HG02610 (cell line): ENCODE measurements around the gene PRSS38.

Source experiments
- ATAC-seq: cut with Tn5 transposase; IDR thresholded peaks from one replicate; pipeline ENCODE4 v1.9.1; 2021; ENCODE audit warnings: mild to moderate bottlenecking, moderate library complexity; ENCODE audit not compliant: unreplicated experiment

PRSS38 gene

DNA sequence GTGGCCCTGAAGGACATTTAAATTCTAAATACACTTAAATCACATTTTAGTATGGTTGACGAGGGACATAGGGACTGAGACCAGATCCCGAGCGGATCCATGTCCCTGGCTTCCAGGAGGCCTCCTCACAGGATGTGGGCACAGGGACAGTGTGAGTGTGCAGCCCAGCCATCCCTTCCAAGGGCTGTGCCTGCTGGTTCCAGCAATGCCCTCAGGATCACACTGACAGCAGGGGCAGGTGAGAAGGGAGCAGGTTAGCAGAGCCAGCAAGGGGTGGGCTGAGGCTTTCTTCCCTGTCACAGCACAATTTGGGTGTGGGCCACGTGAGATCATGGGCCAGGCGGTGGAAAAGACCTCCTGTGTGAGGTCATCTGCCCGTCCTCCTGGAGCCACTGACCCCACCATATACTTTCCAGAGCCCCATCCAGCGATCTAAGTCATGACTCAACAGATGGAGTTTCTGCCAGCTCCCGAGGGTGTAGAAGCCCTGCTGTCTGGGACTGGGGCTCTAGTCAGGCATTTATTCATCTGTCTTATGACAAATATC is 37.0 kb upstream of the PRSS38 start:
- ATAC-seq, result no peak

DNA sequence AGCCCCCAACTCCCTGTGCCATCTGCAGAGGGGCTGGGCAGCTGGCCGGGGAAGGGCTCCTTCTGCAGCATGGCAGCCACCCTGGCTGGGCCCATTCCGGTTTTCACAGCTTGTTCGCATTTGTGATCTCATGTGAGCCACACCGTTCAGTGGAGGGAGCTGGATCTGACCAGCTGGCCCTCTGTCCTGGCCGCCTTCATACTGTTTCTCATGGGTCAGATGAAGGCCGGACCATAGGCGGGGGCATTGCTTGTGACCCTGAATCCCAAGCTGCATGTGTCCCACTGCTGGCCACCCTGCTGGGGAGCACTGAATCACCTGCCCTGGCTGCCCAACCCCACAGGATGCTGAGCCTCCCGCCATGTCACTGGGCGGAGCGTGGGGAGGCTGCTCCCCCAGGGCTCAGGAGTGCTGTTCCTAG is 36.4 kb upstream of the PRSS38 start:
- ATAC-seq, result no peak

DNA sequence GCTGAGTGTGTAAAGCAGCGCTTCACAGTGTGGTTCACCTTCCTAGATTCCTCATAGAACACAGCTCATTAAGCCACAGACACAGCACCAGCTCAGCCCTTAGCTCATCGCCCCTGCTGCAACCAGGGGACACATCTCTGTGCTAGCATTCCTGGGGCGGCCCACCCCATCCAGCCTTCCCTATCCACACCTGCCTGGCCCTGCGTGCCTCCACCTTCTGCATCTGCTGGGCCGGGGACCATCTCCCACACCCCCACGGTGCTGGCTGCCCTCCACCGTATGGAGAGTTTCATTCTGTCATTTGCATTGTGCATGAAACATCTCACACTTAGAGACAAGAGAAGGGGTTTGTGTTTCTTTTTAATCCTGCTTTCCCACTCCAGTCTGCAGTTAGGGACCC is 35.8 kb upstream of the PRSS38 start:
- no peak for ATAC-seq

DNA sequence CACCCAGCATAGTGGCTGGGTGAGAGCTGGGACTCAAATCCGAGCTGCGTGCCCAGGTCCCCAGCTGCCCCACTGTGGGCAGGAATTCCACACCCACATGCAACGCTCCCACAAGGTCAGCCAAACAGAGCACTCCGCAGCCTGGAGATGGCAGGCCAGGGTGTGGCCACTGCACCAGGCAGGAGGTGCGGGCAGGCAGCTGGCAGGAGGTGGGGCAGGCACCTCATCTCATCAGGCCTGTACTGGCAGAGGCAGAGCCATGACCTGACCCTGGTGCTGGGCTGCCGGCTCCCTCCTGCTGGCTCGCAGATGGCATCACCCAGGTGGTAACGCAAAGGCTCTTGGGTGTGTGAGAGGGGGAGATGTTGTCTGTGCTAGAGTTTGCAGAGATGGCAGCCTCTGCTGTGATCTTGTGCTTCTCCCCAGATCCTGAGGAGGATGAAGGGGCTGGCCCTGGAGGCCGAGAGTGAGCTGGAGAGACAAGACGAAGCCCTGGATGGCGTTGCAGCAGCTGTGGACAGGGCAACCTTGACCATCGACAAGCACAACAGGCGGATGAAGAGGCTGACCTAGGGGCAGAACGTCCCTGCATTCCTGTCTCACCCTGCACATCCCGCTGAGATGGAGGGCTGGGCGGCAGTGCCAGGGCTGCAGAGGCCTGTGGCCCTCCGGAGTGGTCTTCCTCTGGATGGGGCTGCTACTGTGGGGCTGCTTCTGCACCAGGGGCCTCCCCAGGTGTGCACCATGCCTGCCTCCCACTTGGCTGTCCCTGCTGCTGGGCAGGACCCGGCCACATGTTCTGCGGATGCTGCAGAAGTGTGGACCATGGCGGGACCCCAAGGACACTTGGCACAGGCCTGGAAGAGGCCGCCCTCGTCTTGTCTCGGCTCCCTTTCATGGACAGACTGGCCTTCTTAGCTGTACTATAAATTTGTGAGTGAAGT is 35.1 kb upstream of the PRSS38 start:
- no peak for ATAC-seq

DNA sequence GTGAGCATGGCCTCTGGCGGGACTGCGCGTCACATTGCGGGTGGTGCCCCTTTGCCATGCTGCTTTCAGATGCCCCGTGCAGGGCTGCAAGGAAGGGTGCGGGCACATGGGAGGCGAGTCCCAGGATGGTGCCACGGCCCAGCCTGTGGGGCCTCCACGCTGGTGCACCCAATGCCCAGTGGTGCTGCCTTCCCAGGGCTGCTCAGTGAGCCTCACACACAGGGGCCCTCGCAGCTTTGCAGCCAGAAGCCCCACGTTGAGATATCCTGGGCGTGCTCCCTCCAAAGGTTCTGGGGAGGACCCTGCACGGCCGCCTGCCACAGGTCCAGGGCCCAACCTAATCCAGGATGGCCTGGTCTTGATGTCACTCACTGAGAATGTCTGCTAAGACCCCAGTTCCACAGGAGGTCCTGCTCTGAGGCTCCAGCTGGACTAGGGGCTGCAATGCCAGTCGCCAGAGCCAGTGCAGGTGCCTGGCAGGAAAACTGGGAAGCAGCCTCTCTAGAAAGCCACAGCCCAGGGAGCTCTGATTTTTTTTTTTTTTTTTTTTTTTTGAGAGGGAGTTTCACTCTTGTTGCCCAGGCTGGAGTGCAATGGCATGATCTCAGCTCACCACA is 34.1 kb upstream of the PRSS38 start:
- ATAC-seq, result no peak

DNA sequence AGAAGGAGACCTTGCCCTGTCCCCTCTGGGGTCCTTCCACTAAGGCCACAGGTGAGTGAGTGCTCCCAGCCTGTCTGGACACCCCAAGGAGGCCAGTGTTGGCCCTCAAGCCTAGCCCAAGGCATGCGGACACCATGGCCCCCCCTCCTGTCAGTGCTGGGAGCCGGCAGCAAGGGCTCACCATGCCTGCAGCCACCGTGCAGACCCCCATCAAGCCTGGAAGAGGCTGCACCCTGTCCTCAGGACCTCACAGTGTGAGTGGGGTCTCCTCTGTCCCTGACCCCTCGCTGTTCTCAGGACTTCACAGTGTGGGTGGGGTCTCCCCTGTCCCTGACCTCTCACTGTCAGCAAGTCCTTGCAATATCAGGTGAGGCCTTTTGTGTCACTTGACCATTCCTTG is 33.2 kb upstream of the PRSS38 start:
- ATAC-seq, result no peak

DNA sequence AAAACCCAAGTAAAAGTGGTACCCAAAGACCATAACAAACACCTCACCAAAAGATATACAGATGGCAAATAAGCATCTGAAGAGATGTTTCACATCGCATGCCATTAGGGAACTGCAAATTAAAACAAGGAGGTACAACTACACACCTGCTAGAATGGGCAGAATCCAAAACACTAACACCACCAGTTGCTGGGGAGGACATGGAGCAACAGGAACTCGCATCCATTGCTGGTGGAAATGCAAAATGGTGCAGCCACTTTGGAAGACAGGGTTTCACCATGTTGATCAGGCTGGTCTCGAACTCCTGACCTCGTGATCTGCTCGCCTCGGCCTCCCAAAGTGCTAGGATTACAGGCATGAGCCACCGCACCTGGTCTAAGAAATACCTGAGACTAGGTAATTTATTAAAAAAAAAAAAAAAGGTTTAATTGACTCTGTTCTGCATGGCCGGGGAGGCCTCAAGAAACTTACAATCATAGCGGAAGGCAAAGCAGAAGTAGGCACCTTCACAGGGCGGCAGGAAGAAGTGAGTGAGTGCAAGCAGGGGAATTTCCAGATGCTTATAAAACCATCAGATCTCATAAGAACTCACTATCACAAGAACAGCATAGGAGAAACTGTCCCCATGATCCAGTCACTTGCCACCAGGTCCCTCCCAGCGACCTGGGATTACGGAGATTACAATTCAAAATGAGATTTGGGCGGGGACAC is 30.2 kb upstream of the PRSS38 start:
- no peak for ATAC-seq

DNA sequence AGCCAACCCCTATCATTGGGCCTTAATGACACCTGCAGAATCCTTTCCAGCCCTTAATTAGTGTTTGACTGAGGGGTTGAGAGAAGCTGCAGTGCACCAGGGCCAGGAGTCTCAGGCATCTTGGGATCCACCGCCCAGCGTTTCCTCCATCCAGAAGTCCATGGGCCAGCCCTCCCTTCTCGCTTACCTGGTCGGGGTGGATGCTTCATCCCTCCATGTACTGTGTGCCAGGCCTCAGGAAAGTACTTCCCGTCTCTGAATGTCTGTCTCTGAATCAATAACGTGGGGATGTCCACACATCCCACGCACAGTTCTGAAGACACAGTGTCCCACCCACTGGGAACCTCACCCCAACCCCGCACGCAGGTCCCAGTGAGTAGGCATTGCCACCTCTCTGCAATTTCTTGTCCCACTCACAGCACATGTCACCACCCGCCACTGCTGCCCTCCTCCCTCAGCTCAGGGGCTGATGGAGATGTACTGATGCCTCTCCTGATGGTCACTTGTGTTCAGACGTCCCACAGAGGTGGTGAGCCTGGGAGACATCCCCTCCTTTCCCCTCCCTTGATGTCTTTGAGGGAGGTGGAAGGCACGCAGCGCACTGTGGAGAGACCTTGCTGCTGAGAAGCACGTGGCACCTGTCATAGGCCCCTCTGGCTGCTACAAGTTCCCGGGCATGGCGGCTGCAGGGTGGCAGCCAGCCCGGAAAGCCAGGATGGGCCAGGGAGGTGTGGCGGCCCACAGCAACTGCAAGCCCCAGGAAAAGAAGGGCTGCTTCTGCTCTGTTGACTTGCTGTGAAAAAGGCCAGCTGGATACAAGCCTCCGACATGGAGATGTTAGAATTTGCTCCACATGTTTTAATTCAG is 29.4 kb upstream of the PRSS38 start:
- no peak for ATAC-seq

DNA sequence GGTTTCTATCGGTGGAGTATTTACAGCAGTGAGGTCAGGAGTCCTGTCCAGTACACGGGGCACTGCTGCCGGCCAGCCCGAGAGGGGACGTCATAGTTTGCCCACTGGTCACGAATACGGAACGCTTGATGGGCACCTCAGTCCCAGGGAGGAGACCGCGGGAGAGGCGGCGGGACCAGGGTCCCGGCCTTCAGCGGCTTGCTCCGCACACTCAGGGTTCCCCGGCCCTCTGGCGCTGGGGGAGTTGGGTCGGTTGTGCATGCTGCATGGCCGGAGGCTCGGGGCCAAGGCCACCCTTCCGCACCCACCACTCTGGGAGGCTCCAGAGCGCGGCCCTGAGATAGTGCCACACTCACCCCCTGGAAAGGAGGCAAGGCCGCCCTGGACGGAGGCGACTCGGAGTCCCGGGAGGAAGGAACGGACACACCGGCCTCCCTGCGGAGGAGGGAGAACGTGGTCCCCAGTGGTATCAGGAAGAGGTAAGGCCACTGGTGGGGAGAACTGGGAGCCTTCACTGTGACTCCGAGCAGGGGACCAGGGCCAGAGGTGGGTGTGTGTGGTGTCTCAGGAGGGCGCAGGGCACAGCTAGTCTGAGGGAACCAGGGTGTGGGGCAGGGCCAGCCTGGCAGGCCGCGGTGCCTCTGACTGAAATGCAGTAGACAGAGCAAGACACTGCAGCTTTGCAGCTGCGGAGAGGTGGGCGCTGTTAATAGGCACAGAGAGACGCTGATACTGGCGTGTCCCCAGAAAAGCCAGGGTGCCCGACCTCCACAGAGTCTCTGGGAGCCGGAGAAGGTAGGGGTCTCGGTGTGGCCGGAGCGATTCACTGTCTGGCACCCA is 28.6 kb upstream of the PRSS38 start:
- ATAC-seq, result peak; percentile 0

DNA sequence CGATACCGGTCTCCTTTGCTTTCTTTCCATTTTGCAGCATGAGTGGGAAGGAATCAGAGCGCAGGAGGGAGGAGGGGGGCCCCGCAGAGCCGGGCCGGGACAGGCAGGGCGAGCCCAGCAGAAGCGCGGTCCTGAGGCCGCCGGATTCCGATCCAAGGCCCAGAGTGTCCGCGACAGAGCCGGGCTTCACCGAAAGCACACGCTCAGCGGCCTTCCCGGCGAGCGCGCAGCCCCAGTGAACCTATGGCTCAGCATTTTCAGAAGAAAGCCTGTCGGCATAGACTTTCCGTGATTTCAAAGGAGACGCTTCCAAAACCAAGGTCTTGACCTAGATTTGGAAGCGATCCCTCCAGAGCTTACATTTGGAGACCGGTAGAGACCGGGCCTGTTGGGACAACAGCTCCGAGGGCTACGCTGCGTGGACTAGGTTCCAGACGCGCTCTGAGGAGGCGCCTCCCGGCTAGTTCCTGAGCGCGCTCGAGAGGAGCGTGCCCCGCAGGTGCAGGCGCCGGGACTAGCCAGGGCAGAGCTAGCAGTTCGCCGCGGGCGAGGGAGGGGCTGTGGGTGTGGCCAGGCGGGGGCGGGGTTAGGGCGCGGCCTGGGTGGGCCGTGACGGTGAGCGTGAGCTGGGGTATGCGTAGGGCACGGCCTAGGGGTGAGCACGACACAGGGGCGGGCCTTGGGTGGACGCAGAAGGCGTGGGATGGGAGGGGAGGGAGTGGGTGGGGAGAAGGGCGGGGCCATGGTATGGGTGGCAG is 27.8 kb upstream of the PRSS38 start:
- ATAC-seq, result peak; percentile 96

DNA sequence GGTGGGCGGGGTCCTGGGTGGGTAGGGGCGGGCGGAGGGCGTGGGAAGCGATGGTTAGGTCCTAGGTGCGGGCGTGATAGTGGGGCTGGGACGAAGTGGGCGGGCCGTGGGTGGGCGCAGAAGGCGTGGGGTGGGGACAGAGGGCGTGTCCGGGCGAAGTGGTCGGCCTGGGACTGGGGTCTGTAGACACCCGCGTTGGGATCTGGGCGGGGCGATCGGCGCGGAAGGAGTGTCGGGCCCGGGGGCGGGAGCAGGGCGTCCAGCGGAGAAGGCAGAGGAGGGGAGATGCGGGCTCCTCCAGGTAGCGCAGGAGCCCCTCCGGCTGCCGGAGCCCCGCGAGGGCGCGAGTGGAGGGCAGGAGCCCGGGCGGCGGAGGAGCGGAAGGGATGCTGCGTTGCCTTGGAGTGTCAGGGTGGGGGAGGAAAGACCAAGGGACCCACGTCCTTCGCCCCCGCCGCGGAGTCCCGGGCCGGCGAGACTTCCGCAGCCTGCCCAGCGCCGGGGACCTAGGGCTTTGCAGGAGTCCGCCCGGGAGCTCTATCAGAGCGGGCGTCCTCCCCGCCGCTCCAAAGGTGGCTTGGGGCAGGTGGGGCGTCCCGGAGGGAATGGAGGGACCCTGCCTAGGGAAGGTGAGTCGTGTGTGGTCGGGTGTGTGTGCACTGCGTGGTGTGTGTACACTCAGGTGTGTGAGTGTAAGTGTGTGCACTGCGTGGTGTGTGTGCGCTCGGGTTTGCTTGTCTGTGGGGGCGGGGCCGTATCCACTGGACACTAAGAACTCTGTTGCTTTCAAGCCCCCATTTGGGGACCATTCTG is 27.0 kb upstream of the PRSS38 start:
- peak; percentile 49 for ATAC-seq

DNA sequence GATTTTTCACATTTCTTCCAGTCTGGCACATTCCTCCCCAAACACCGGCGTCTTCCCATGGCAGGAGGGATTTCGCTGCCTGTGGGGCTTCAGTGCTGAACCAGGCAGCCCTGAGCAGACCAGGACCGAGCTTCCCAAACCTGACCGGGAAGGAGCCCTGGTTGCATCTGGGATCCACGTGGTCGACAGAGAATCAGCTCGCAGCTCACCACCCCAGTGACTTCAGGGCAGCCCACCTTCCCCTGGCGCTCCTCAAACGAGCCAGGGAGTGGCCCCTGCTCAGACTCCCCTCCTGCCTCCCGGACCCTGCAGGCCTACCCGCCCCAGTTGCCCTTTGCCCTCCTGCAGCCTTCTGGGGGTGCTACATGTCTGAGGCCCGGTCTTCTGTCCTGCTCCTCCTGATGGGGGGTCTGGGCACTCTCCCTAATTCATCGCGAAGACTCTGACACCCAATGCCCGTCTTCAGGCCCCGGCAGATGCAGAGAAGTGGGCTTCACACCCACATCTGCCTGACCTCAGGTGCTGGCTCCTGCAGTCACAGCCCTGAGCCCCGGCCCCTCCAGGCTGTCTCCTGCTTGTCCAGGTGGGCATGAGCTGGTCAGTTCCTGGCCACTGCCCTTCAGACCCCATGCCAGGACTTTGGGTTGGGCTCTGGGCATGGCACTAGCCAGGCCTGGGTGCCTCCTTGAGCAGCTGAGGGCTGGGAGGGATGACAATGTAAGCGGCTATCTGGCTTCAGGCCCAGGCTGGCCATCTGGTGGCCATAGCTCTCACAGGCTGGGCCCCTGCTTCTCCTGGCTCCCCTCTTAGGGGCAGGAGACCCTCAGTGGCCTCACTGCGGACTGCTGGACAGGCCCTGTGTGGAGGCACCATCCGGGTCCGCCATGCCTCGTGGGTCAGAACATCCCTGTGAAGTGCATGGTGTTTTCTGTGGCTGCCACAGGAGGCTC is 26.1 kb upstream of the PRSS38 start:
- ATAC-seq, result no peak

DNA sequence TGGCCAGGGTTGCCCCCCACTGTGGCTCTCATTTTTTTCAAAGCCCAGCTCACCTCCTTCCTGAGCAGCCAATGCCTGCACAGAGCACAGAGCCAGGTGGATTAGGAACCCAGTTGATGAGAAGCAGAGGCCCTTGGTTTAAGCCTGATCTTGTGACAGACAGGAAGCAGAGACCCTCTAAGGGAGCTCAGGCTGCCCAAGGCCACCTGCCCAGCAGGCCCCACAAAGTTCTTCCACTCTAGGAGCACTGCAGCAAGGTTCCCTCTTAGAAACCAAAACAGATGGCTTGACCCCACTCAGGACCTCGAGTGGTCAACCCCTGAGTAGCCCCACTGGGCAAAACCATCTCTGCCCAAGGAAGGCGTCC is 25.5 kb upstream of the PRSS38 start:
- ATAC-seq, result no peak

DNA sequence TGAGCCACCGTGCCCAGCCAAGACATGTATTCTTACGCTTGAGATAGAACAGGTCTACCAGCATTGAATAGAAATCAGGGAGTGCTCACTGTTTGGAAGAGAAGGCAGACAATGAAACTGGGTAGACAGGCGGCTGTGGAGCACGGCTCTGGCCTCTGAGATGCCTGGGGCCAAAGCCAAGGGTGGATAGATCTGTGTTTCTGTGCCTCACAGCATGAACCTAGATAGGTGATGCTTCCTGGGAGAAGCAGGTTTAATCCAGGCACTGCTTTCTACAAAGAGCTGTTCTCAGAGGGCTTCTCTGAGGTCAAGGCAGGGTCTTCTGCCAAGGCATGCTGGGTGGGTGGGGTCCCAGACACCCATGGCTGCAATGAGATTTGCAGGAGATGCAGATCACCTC is 24.6 kb upstream of the PRSS38 start:
- ATAC-seq, result no peak

DNA sequence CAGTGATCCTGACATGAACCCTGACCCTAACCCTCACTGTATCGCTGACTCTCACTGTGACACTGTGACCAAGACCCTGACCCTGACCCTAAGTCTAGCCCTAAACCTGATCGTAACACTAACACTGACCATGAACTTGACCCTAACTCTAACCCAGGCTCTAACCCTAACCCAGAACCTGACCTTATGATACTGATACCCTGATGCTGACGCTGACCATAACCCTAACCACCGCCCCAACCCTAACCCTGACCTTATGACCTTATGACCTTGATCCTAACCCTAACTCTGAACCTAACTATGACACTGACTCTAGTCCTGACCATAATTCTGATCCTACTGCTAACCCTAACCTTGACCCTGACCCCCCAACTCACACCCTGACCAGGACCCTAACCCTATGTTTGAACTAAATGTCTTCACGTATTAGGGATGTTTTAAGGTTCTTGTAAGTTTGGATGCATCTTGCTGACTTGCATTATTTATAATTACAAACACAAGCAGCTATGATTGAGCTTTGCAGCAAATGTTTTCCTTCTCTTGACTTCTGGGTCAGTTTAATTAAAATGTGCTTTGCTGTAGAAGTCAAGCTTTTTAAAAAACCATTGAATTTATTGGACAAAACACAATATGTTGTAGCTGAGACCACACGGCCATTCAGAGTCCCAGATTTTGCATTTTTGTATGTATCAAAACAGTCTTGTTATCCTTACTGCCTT is 23.9 kb upstream of the PRSS38 start:
- no peak for ATAC-seq
